ENCODE measurements around the gene FAM228B. TPM values are rescaled to one million over a fixed set of nuclear protein-coding genes. Genes with fewer than 3 reads are reported as not detected.

FAM228B gene
- total RNA-seq, 1 experiment from 2014 or later, result 7.9 TPM

GRCh38 chr2:24210106-24210455, 86.8 kb downstream of the FAM228B start:
- no peak overlapping the region for H3K27ac Mint-ChIP-seq (ENCODE audit: unreplicated experiment)
- Histone ChIP-seq H3K9me3 (no peaks in the 10 kb centered on the region), H3K27me3 (replicated peaks; ENCODE audit: control insufficient read depth, insufficient read depth, low read length) (no peaks in the 10 kb centered on the region), H3K36me3 (ENCODE audit: control insufficient read depth, insufficient read depth, low read length) (no peaks in the 10 kb centered on the region), H3K4me3 (ENCODE audit: low read depth, low read length) (no peak overlapping the region), H3K4me1 (no peaks in the 10 kb centered on the region)
- BruUV-seq (replicated peaks), result no TSS peak
- H3K27me3 Mint-ChIP-seq (ENCODE audit: insufficient read depth, unreplicated experiment), result no peaks in the 10 kb centered on the region
- no peaks in the 10 kb centered on the region for H3K9me3 Mint-ChIP-seq (ENCODE audit: unreplicated experiment)
- no peaks in the 10 kb centered on the region for H3K4me1 Mint-ChIP-seq (ENCODE audit: low read depth, unreplicated experiment)
- no peak for DNase-seq
- TF ChIP-seq CTCF (IDR thresholded peaks at IDR 0.05; ENCODE audit: insufficient read depth in 1 of 2, low read depth in 1 of 2, low read length in 1 of 2, severe bottlenecking in 1 of 2, unreplicated experiment in 1 of 2), result no peak
- CTCF ChIA-PET, result no interaction called here
- no peak overlapping the region for H3K4me3 Mint-ChIP-seq (ENCODE audit: unreplicated experiment)
- intact Hi-C loops (cut with micrococcal nuclease; ENCODE audit: unreplicated experiment), result no loop called here
- POLR2A ChIA-PET, result no interaction called here
- peaks cover 9% of the 10 kb centered on the region for H3K36me3 Mint-ChIP-seq (ENCODE audit: insufficient read depth, unreplicated experiment)

- intact Hi-C loops (cut with micrococcal nuclease; ENCODE audit: unreplicated experiment), result no loop called here
- no peaks in the 10 kb centered on the region for H3K4me1 Mint-ChIP-seq (ENCODE audit: low read depth, unreplicated experiment)
- H3K27ac Mint-ChIP-seq (ENCODE audit: unreplicated experiment), result no peak overlapping the region
- no TSS peak for BruUV-seq (replicated peaks)
- peaks cover 9% of the 10 kb centered on the region for H3K36me3 Mint-ChIP-seq (ENCODE audit: insufficient read depth, unreplicated experiment)
- DNase-seq, result no peak
- ChIA-PET POLR2A (no interaction called here), CTCF (no interaction called here)
- H3K27me3 Mint-ChIP-seq (ENCODE audit: insufficient read depth, unreplicated experiment), result no peaks in the 10 kb centered on the region
- no peak overlapping the region for H3K4me3 ChIP-seq (ENCODE audit: low read depth, low read length)
- no peaks in the 10 kb centered on the region for H3K27me3 ChIP-seq (replicated peaks; ENCODE audit: control insufficient read depth, insufficient read depth, low read length)
- no peaks in the 10 kb centered on the region for H3K4me1 ChIP-seq
- H3K36me3 ChIP-seq (ENCODE audit: control insufficient read depth, insufficient read depth, low read length), result no peaks in the 10 kb centered on the region
- TF ChIP-seq CTCF (IDR thresholded peaks at IDR 0.05; ENCODE audit: insufficient read depth in 1 of 2, low read depth in 1 of 2, low read length in 1 of 2, severe bottlenecking in 1 of 2, unreplicated experiment in 1 of 2), result no peak
- no peaks in the 10 kb centered on the region for H3K9me3 ChIP-seq
- H3K4me3 Mint-ChIP-seq (ENCODE audit: unreplicated experiment), result no peak overlapping the region
- no peaks in the 10 kb centered on the region for H3K9me3 Mint-ChIP-seq (ENCODE audit: unreplicated experiment)
These were observed 87.5 kb downstream of the FAM228B start for GRCh38 chr2:24210723-24211122.

GRCh38 chr2:24211408-24211807, 88.1 kb downstream of the FAM228B start:
- no peaks in the 10 kb centered on the region for H3K27me3 Mint-ChIP-seq (ENCODE audit: insufficient read depth, unreplicated experiment)
- ChIA-PET CTCF (no interaction called here), POLR2A (no interaction called here)
- no peak for TF ChIP-seq CTCF (IDR thresholded peaks at IDR 0.05; ENCODE audit: insufficient read depth in 1 of 2, low read depth in 1 of 2, low read length in 1 of 2, severe bottlenecking in 1 of 2, unreplicated experiment in 1 of 2)
- H3K4me1 Mint-ChIP-seq (ENCODE audit: low read depth, unreplicated experiment), result no peaks in the 10 kb centered on the region
- Histone ChIP-seq H3K27me3 (replicated peaks; ENCODE audit: control insufficient read depth, insufficient read depth, low read length) (no peaks in the 10 kb centered on the region), H3K4me1 (no peaks in the 10 kb centered on the region), H3K9me3 (no peaks in the 10 kb centered on the region), H3K36me3 (ENCODE audit: control insufficient read depth, insufficient read depth, low read length) (no peaks in the 10 kb centered on the region), H3K4me3 (ENCODE audit: low read depth, low read length) (no peak overlapping the region)
- intact Hi-C loops (cut with micrococcal nuclease; ENCODE audit: unreplicated experiment), result no loop called here
- H3K9me3 Mint-ChIP-seq (ENCODE audit: unreplicated experiment), result no peaks in the 10 kb centered on the region
- no peak for DNase-seq
- H3K4me3 Mint-ChIP-seq (ENCODE audit: unreplicated experiment), result no peak overlapping the region
- no peak overlapping the region for H3K27ac Mint-ChIP-seq (ENCODE audit: unreplicated experiment)
- H3K36me3 Mint-ChIP-seq (ENCODE audit: insufficient read depth, unreplicated experiment), result peaks cover 14% of the 10 kb centered on the region
- no TSS peak for BruUV-seq (replicated peaks)

All from Caco-2 (cell line).